Measurements from ENCODE around the gene TOMM5. TPM values are rescaled to one million over a fixed set of nuclear protein-coding genes. Genes with fewer than 3 reads are reported as not detected.

TOMM5 gene
- total RNA-seq, 1 experiment from 2014 or later, result 161 TPM

DNA sequence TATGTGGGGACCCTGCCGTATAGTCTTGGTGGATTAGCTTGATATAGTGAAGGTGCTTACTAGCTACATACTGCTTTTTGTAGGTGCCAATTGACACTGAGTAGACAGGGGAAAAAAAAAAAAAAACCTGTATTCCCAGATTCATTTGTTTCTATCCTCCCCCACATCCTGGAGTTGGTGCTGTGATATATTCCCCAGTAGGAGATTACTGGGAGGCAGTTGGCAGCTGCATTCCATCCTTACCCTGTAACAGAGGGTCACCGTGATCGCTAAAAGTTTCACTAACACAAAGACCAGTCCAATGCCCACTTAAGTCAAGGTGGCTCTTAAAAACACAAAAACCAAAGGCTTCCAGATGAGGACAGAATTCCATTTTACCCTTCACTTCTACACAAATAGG lies 27.4 kb upstream of the TOMM5 start:
- intact Hi-C loops (cut with micrococcal nuclease), result no loop called here
- TF ChIP-seq EZH2 (IDR thresholded peaks at IDR 0.05) (no peak), SIN3A (IDR thresholded peaks at IDR 0.05; ENCODE audit: low read depth) (no peak), REST (IDR thresholded peaks at IDR 0.05; ENCODE audit: low read depth) (no peak), FOSL1 (IDR thresholded peaks at IDR 0.05; ENCODE audit: low read depth) (no peak), CBX3 (IDR thresholded peaks at IDR 0.05; ENCODE audit: low read depth) (no peak), ELF1 (IDR thresholded peaks at IDR 0.05; ENCODE audit: borderline replicate concordance, low read depth) (no peak)
- no peak overlapping the region for H3K4me2 ChIP-seq (ENCODE audit: low read length)
- no peak overlapping the region for H3K4me3 ChIP-seq (replicated peaks in 1 of 2; ENCODE audit: low read depth in 1 of 2, low read length in 2 of 2)
- H3K9ac ChIP-seq (ENCODE audit: low read length), result no peak overlapping the region
- no peaks in the 10 kb centered on the region for H4K20me1 ChIP-seq (ENCODE audit: insufficient read depth)
- no peaks in the 10 kb centered on the region for H3K79me2 ChIP-seq (ENCODE audit: insufficient read depth, low read length)
- ATAC-seq (no peak), DNase-seq (ENCODE audit: low read depth, low spot score) (no peak)
- BruUV-seq (replicated peaks), result no TSS peak
- no peak overlapping the region for H3K27ac ChIP-seq (ENCODE audit: low read depth, low read length)
- POLR2A ChIA-PET, result no interaction called here
- no peaks in the 10 kb centered on the region for H3K9me2 ChIP-seq (ENCODE audit: insufficient read depth)
- H2AFZ ChIP-seq (ENCODE audit: low read depth, low read length, poor library complexity, severe bottlenecking), result no peak overlapping the region
- RAD21 ChIA-PET (ENCODE audit: low non-redundant PET in 1 of 2, low total read pairs in 2 of 2, uncharacterized antibody in 2 of 2, unreplicated experiment in 2 of 2), result no interaction called here
- no peaks in the 10 kb centered on the region for H3K9me3 ChIP-seq (ENCODE audit: control insufficient read depth in 1 of 2, insufficient read depth in 1 of 2, low read depth in 1 of 2, low read length in 2 of 2)
- H3K36me3 ChIP-seq (ENCODE audit: control insufficient read depth in 1 of 2, insufficient read depth in 2 of 2, low read length in 2 of 2), result no peaks in the 10 kb centered on the region
- no peaks in the 10 kb centered on the region for H3K4me1 ChIP-seq (ENCODE audit: control insufficient read depth in 1 of 2, insufficient read depth in 2 of 2, low read length in 2 of 2)
- no peaks in the 10 kb centered on the region for H3K27me3 ChIP-seq (ENCODE audit: insufficient read depth, low read length)
- CTCF ChIA-PET, result no interaction called here

DNA sequence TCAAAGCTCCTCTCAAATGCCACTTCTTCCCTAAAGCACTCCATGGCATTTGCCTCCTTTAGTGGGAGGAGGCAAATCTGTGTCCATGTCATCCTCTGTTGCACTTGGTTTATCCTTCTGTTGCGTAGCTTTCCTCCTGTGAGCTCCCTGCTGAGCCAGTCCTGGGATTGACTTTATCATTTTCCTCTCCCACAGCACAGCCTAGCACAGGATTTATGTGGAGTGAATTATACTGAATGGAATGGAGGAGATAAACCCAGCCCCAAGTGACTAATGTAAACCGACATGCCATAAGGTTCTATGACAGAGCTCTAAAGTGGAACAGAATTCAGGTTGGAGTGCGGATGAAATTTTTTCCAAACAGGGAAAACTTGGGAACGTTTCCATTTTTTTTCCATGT lies 26.4 kb upstream of the TOMM5 start:
- H3K36me3 ChIP-seq (ENCODE audit: control insufficient read depth in 1 of 2, insufficient read depth in 2 of 2, low read length in 2 of 2), result no peaks in the 10 kb centered on the region
- H3K9ac ChIP-seq (ENCODE audit: low read length), result no peak overlapping the region
- CTCF ChIA-PET, result interaction anchor here (1.2 kb wide), 1 partner anchor 15 kb away, joined by 3 read pairs; no protein-coding TSS in a partner anchor
- intact Hi-C loops (cut with micrococcal nuclease), result no loop called here
- no peak overlapping the region for H2AFZ ChIP-seq (ENCODE audit: low read depth, low read length, poor library complexity, severe bottlenecking)
- no peak overlapping the region for H3K4me2 ChIP-seq (ENCODE audit: low read length)
- no peaks in the 10 kb centered on the region for H3K79me2 ChIP-seq (ENCODE audit: insufficient read depth, low read length)
- RAD21 ChIA-PET (ENCODE audit: low non-redundant PET in 1 of 2, low total read pairs in 2 of 2, uncharacterized antibody in 2 of 2, unreplicated experiment in 2 of 2), result no interaction called here
- no peaks in the 10 kb centered on the region for H3K9me2 ChIP-seq (ENCODE audit: insufficient read depth)
- no peaks in the 10 kb centered on the region for H3K4me1 ChIP-seq (ENCODE audit: control insufficient read depth in 1 of 2, insufficient read depth in 2 of 2, low read length in 2 of 2)
- no peaks in the 10 kb centered on the region for H3K27me3 ChIP-seq (ENCODE audit: insufficient read depth, low read length)
- H4K20me1 ChIP-seq (ENCODE audit: insufficient read depth), result no peaks in the 10 kb centered on the region
- no TSS peak for BruUV-seq (replicated peaks)
- no peak overlapping the region for H3K4me3 ChIP-seq (replicated peaks in 1 of 2; ENCODE audit: low read depth in 1 of 2, low read length in 2 of 2)
- no peak overlapping the region for H3K27ac ChIP-seq (ENCODE audit: low read depth, low read length)
- ATAC-seq (no peak), DNase-seq (ENCODE audit: low read depth, low spot score) (no peak)
- POLR2A ChIA-PET, result no interaction called here
- H3K9me3 ChIP-seq (ENCODE audit: control insufficient read depth in 1 of 2, insufficient read depth in 1 of 2, low read depth in 1 of 2, low read length in 2 of 2), result no peaks in the 10 kb centered on the region
- no peak for TF ChIP-seq REST (IDR thresholded peaks at IDR 0.05; ENCODE audit: low read depth)
- TF ChIP-seq, protein P1, sequence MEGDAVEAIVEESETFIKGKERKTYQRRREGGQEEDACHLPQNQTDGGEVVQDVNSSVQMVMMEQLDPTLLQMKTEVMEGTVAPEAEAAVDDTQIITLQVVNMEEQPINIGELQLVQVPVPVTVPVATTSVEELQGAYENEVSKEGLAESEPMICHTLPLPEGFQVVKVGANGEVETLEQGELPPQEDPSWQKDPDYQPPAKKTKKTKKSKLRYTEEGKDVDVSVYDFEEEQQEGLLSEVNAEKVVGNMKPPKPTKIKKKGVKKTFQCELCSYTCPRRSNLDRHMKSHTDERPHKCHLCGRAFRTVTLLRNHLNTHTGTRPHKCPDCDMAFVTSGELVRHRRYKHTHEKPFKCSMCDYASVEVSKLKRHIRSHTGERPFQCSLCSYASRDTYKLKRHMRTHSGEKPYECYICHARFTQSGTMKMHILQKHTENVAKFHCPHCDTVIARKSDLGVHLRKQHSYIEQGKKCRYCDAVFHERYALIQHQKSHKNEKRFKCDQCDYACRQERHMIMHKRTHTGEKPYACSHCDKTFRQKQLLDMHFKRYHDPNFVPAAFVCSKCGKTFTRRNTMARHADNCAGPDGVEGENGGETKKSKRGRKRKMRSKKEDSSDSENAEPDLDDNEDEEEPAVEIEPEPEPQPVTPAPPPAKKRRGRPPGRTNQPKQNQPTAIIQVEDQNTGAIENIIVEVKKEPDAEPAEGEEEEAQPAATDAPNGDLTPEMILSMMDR (IDR thresholded peaks at IDR 0.05 in 2 of 3, conservative IDR thresholded peaks at IDR 0.05 in 1 of 3; ENCODE audit: borderline replicate concordance in 1 of 3, insufficient read depth in 1 of 3, low read depth in 2 of 3, low read length in 2 of 3), result no peak
- TF ChIP-seq, protein P2, sequence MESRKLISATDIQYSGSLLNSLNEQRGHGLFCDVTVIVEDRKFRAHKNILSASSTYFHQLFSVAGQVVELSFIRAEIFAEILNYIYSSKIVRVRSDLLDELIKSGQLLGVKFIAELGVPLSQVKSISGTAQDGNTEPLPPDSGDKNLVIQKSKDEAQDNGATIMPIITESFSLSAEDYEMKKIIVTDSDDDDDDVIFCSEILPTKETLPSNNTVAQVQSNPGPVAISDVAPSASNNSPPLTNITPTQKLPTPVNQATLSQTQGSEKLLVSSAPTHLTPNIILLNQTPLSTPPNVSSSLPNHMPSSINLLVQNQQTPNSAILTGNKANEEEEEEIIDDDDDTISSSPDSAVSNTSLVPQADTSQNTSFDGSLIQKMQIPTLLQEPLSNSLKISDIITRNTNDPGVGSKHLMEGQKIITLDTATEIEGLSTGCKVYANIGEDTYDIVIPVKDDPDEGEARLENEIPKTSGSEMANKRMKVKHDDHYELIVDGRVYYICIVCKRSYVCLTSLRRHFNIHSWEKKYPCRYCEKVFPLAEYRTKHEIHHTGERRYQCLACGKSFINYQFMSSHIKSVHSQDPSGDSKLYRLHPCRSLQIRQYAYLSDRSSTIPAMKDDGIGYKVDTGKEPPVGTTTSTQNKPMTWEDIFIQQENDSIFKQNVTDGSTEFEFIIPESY (IDR thresholded peaks at IDR 0.05; ENCODE audit: extremely low read depth, insufficient replicate concordance, low read length), result no peak
